Testis (tissue), 2 donors: ENCODE results near the gene GLI3.

ENCODE experiments used
- CTCF ChIP-seq, 3 experiments: fragments of 450-650 bp in 2 of 3; fragments of 200-600 bp in 1 of 3; sonication (generic) in 1 of 3; IDR thresholded peaks; one replicate each; pipeline ENCODE4 v1.5.1; 2016 to 2019; ENCODE audit warnings: antibody characterized with exemption in 3 of 3, mild to moderate bottlenecking in 2 of 3, moderate library complexity in 1 of 3
- POLR2A ChIP-seq: fragments of 450-650 bp; IDR thresholded peaks from one replicate; pipeline ENCODE4 v1.6.1; 2017; ENCODE audit warnings: antibody characterized with exemption, mild to moderate bottlenecking, moderate library complexity

GRCh38 chr7:42197451-42197850, 39.6 kb downstream of the GLI3 start:
- no peak for TF ChIP-seq POLR2A
- TF ChIP-seq CTCF (IDR thresholded peaks at IDR 0.05) = no peak
